Activated CD8-positive, alpha-beta memory T cell treated with anti-CD3 and anti-CD28 coated beads for 36 hours (primary cell): Measurements from ENCODE around the gene CHST11. TPM values are rescaled to one million over a fixed set of nuclear protein-coding genes. Genes with fewer than 3 reads are reported as not detected.

ENCODE experiments used
- CTCF ChIA-PET: fragments of 350-600 bp; sonication (Branson Sonifier 250); formaldehyde crosslinking; loops from one replicate; lab custom pipeline; 2021; ENCODE audit warnings: antibody characterized with exemption; lab: Charles Lee
- POLR2A ChIA-PET: fragments of 350-600 bp; sonication (Branson Sonifier 250); formaldehyde crosslinking; loops from one replicate; lab custom pipeline; 2021; ENCODE audit warnings: antibody characterized with exemption; lab: Charles Lee
- total RNA-seq, 2 experiments: library from RNA; stranded (reverse); gene quantifications; one replicate each; pipeline ENCODE4 v1.2.3, GENCODE V29; 2021

The CHST11 gene
- total RNA-seq, 2 experiments from 2014 or later = 43.5 to 47.0 TPM

GRCh38 chr12:104618691-104619090 is 161.9 kb downstream of the CHST11 start:
- ChIA-PET POLR2A (no interaction called here), CTCF (no interaction called here)

GRCh38 chr12:104619305-104619704 is 162.6 kb downstream of the CHST11 start:
- CTCF ChIA-PET = no interaction called here
- POLR2A ChIA-PET = no interaction called here

DNA sequence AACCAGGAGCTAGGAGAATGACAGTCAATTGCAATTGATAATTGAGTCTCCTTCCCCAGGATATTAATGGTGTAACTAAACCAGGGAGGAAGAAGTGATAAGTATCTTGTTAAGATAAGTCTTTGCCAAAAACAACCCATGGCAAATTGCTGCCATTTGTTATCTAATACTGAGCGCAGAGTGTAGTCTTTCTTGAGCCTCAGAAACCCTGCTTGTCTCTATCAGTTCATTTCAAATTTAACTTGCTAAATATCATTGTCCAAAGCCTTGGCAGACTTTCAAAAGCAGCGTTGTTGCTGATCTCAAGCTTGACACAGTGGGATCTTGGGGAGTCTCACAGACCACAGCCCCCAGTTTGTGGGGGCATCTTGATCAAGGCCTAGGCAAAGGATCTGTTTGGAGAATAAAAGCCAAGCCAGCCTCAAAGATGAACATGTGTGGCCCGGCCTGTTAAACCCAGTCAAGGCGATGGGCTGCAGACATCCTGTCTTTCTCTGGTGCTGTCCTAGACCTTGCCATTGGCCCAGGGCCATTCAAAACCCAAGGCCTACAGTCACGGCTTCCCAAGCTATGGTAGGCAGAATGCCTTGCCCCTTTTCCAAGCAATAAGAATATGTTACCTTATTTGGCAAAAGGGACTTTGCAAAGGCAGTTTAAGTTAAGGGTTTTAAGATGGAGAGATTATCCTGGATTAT is 164.2 kb downstream of the CHST11 start:
- CTCF ChIA-PET = interaction anchor here (0.8 kb wide), 1 partner anchor 239 kb away, joined by 3 read pairs; no protein-coding TSS in a partner anchor

DNA sequence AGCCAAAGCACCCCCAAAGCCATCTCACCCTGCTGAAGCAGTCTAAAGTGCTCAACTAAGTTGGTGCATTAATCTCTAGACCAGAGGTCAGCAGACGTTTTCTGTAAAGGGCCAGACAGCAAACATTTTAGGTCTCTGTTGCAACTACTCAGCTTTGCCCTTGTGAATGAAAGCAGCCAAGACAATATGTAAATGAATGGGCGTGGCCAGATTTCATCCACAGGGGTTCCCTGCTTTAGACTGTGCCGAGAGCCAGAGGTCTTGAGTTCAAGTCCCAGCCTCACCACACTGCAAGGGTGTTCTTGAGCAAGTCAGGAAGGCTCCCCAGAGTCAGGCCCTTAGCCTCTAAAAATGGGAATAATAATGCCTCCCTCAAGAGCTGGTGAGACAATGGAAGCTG is 166.2 kb downstream of the CHST11 start:
- CTCF ChIA-PET = no interaction called here

More for the DNA sequence above, 164.2 kb downstream of the CHST11 start:
- POLR2A ChIA-PET = no interaction called here

GRCh38 chr12:104623883-104624282 is 167.1 kb downstream of the CHST11 start:
- ChIA-PET POLR2A (no interaction called here), CTCF (no interaction called here)

More for the DNA sequence above, 166.2 kb downstream of the CHST11 start:
- POLR2A ChIA-PET = no interaction called here

DNA sequence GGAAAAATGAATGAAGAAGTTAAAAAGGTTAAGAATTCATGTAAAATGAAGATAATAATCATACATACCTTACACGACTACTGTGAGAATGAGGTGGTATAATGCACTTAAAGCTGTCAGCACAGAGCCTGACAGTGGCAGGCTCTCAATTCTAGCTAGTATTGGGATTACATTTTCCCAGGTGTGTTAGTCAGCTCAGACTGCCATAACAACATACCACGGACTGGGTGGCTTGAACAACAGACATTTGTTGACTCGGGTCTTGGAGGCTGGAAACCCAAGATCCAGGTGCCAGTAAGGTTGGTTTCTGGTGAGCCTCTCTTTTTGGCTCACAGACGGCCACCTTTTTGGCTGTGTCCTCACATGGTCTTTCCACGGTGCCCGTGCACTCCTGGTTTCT is 167.8 kb downstream of the CHST11 start:
- ChIA-PET POLR2A (no interaction called here), CTCF (no interaction called here)

GRCh38 chr12:104626069-104626837 is 169.5 kb downstream of the CHST11 start:
- ChIA-PET POLR2A (no interaction called here), CTCF (no interaction called here)

DNA sequence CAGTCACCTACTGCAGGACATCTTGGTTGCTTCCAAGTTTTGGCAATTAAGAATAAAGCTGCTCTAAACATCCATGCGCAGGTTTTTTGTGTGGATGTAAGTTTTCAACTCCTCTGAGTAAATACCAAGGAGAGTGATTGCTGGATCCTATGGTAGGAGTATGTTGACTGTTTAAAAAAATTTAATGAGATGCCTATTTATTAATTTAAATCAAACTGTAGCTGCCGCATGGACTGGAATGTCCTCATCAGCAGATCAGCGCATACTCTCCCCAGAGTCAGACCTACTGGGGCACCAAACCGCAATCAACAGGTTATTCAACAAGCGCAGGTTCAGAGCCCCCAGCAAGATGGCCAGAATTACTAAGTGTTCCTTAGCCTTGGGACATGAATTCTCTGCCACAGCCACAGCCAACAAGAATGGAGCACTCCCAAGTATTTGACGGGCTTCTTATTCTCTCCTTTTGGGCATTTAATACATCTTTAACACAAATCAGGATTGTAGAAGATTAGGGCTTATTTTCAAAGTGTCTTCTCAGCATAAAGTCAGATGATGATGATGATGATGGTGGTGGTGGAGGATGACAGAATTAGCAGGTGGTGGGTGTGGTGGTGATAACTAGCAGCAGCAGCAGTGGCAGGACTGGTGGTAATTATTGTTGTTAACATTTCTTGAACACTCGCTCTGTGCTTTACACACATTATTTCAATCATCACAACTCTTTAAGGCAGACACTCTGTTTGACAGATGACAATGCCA is 170.7 kb downstream of the CHST11 start:
- ChIA-PET CTCF (no interaction called here), POLR2A (no interaction called here)

DNA sequence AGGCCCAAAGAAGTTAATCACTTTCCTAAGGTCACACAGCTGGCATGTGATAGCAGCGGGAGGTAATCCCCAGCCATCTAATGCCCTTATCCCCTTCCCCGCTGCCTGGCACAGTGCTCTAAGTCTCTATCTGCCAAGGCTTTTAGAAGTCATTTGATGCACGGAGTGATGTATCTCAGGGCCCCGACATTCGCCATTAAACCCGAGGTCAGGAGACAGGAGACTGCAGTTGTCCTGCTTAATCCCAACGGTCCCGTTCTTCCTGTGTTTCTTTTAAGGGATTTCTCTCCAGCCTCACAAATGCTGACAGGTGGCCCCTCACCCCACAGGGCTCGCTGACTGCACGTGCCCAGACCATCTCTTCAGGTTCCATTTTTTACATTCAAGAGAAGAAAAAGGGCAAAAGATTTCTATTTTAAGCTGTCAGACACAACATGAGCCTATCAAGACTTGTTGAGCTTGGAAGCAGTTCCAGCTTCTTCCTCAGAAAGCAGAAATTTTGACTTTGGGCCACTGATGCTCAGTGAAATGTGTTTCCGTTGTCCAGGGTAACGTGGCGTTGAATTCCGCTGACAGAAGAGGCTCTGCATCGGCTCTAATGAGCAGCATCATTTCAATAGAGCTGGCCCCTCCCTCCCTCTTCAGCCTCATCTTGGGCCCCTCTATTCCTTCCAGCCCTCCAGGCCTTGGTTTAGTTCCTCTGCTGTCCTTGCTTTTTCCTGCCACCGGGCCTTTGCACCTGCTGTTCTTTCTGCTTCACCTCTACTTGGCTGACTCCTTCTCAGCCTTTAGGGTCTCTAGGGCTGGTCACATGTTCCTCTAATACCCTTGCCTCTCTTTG is 171.5 kb downstream of the CHST11 start:
- POLR2A ChIA-PET = no interaction called here
- CTCF ChIA-PET = no interaction called here

DNA sequence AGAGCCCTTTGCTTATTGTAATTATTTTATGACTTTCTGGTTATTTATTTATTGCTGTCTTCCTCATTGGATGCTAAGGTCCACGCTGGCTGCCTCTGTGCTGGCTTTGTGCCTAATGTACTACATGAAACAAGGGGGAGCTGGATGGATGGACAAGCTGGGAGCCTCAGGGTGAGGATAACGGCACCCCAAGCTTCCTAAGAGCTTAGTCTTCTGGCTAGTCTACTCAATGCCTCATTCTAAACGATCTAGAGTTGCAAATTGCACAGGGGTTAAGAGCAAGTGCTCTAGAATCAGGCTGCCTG is 172.0 kb downstream of the CHST11 start:
- POLR2A ChIA-PET = no interaction called here
- CTCF ChIA-PET = no interaction called here

DNA sequence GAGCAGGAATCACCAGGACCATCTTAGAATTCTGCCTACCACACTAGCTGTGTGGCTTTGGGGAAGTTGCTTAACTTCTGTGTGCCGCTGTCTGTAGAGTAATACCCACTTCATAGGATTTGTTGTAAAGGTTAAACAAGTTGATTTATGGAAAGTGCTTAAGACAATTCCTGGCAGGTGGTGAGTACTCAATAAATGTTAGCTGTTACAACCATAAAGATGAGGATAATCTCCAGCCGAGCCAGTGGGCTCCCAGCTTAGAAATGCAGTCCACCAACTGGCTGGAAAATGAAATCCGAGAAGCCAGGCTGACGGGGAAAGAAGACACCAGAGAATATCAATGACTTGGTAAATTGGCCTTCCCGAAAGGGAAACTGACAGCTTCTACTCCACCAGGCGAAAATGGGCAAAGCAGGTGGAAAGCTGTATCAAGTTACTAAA is 173.5 kb downstream of the CHST11 start:
- ChIA-PET POLR2A (no interaction called here), CTCF (no interaction called here)

DNA sequence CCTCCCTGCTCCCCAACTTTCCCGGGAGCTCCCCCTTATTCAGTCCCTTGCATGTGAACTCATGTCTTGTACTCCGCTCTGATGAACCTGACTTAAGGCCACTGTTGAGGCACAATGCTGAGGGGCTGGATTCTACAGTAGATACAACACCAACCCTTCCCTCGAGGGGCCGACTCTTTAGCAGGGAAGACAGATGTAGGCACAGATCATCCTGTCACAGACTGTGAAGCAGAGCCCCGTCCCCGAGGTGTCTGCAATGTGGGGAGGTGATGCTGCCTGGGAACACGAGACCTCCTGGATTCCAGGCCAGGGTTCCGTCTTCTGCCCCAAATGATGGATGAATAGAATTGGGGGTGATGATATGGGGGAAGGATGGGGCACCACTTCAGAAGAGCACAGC is 175.1 kb downstream of the CHST11 start:
- POLR2A ChIA-PET = no interaction called here
- CTCF ChIA-PET = no interaction called here

DNA sequence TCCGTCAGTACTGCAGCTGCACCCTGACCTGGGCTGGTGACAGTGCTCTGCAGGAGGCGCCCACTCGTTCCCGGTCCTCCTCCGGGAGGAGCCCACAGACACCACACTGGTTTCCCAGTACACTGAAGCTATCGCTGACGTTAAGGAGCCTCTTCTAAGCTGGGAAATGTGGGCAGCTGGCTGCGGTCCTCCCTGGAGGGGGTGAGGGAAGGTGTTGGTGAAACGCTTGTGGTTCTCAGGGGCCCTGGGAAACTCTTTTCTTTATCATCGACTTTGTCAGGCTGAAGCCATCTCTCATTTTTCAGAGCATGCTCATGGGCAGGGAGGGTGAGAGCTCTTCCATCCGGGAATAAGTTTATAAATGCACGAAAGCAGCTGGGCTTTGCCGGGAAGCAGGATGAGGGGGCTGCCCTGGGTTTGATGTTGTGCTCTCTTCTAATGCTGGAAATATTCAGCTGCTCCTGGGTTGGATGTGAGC is 176.0 kb downstream of the CHST11 start:
- POLR2A ChIA-PET = no interaction called here
- CTCF ChIA-PET = no interaction called here

- ChIA-PET POLR2A (no interaction called here), CTCF (interaction anchor here (1.1 kb wide), 1 partner anchor 82 kb away, joined by 4 read pairs; no protein-coding TSS in a partner anchor)
These were observed 177.3 kb downstream of the CHST11 start for GRCh38 chr12:104634044-104634443.

DNA sequence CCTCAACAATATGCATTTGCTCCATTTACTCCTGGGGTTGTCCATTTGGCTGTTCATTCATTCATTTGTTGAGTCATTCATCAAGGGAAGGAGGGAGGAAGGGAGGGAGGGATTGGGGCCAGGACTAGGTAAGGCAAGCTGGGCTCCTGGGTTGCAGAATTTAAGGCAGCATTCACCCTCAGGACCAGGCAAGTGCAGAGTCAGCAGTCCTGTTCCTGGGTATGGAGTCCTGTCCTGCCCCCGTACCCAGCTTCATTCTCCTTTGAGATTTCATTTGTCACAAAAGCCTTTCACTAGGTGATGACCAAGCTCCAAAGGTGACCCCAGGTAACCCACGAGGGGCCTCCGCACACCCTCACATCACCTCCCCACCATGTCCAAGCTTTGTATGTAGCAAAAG is 178.1 kb downstream of the CHST11 start:
- ChIA-PET CTCF (no interaction called here), POLR2A (no interaction called here)

- ChIA-PET POLR2A (no interaction called here), CTCF (interaction anchor here (0.9 kb wide), 1 partner anchor 48 kb away, joined by 3 read pairs; no protein-coding TSS in a partner anchor)
These were observed 179.0 kb downstream of the CHST11 start for GRCh38 chr12:104635607-104636343.

- ChIA-PET POLR2A (no interaction called here), CTCF (no interaction called here)
These were observed 179.7 kb downstream of the CHST11 start for GRCh38 chr12:104636496-104636895.

GRCh38 chr12:104637604-104638003 is 180.9 kb downstream of the CHST11 start:
- ChIA-PET CTCF (interaction anchor here (0.6 kb wide), 1 partner anchor 266 kb away, joined by 3 read pairs; no protein-coding TSS in a partner anchor), POLR2A (no interaction called here)
